Amniotic stem cell (primary cell): ENCODE data around the gene GLUD2.
"Not testable (repeated sequence)": the region's sequence is repeated elsewhere in the genome, so short reads cannot be mapped to it uniquely, and the experiment has no call there.

ENCODE experiments used
- DNase-seq: peaks from one replicate; lab custom pipeline; 2025; lab: John Stamatoyannopoulos, UW

Gene GLUD2

GRCh38 chrX:121047441-121048419 is at the start of gene GLUD2:
Gene GLUD2, plus strand, starts transcription at chrX:121047610. Its CDS starts 75 bp downstream, at chrX:121047685.
- DNase-seq = not testable (repeated sequence)

- DNase-seq = no peak
These were observed 48.0 kb upstream of the GLUD2 start for GRCh38 chrX:120999413-120999812.

- no peak for DNase-seq
These were observed 46.8 kb upstream of the GLUD2 start for GRCh38 chrX:121000589-121000988.

DNA sequence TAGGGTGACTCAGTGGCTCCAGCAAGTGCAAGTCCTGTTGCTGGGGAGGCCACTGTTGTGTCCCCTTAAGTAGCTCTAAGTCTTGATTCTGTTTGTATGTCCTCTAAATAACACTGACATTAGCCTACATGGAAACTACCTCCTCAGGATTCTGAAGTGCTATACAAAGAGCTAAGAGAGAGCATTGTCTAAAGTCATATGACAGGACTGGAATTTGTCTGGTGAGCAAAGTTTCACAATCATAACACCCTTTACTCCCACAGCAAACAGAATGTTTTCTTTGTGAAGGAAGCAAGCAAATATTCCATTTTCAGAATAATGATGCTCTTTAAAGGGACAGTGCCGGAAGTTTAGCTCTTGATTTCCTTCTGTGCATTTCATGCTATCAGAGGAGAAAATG is 38.5 kb upstream of the GLUD2 start:
- no peak for DNase-seq

- DNase-seq = no peak
These were observed 37.6 kb upstream of the GLUD2 start for GRCh38 chrX:121009764-121010163.

- DNase-seq = no peak
These were observed 37.2 kb upstream of the GLUD2 start for GRCh38 chrX:121010218-121010617.

DNA sequence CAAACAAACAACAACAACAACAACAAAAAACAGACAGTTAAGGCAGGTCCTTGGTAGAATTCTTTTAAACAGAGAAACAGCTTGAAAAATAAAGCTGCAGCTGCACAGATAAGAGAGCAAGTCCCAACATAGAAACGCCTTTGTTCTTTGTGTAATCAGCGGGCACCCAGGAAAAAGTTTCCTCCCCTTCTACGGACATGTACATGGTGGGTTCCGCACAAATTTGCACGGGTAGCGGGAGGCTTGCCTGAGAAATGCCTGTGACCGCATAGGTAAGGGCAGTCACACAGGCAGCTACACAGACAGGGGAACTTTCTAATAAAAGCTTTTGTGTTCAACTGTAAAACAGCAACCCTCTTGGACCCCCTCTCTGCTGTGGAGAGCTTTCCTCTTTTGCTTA is 36.2 kb upstream of the GLUD2 start:
- no peak for DNase-seq

DNA sequence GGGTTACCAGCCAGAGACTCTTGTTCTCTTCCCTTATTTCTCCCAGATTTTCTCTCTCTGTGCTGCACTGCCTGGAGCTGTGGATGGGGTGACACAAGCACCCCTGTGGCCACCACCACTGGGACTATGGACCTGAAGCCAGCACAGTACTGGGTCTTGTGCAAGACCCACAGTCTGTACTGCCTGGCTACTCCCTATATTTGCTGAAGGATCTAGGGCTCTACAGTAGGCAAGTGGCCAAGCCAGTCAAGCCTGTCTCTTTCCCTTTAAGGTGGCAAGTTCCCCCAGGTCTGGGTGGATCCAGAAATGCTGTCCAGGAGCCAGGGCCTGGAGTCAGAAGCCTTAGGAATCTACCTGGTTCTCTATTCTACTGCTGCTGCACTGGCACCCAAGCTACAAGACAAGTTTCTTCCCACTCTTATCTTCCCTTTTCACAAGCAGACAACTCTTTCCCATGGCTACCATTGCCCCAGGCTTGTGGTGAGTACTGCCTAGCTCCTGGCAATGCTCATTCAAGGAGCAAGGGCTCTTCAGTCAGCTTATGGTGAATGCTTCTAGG is 33.4 kb upstream of the GLUD2 start:
- DNase-seq = no peak

DNA sequence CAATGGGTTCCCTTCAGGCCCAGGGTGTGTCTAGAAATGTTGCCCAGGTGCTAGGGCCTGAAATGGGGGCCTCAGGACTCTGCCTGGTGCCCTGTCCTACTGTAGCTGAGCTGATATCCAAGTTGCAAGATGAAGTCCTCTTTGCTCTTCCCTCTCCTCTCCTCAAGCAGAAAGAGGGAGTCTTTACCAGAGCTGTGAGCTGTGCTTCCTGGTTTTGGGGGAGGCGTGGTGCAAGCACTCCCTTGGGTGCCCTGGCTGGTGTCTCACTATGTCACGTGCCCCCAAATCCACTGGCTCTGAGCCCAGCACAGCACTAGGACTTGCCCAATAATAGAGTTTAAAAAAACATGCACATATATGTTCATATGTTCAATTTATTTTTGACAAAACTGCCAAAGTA is 32.6 kb upstream of the GLUD2 start:
- DNase-seq = no peak

DNA sequence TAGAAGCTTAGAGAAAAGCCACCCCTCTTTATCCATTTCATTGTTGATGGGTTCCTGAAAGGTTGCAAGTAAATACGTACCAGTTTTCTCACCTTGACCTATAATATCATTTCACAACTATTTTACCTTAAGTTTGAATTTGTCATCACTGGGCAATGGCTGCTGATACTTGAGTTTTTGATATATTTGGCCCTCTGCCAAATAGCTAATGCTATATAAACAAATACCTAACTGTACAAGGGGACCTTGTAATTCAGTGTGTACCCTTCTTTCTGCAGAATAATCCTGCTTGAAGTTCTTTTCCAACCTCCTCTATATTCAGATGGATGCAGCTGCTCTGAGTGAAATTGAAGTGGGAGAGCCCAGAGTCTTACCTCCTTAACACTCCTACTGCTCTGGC is 19.0 kb upstream of the GLUD2 start:
- DNase-seq = no peak

DNA sequence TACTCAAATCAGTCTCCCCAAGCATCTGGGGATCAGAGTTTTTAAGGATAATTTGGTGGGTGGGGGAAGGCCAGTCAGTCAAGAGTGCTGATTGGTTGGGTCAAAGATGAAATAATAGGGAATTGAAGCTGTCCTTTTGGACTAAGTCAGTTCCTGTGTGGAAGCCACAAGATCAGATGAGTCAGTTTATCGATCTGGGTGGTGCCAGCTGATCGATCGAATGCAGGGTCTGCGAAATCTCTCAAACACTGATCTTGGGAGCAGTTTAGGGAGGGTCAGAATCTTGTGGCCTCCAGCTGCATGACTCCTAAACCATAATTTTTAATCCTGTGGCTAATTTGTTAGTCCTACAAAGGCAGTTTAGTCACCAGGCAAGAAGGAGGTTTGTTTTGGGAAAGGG is 17.3 kb upstream of the GLUD2 start:
- no peak for DNase-seq

GRCh38 chrX:121032531-121032930 is 14.9 kb upstream of the GLUD2 start:
- no peak for DNase-seq

DNA sequence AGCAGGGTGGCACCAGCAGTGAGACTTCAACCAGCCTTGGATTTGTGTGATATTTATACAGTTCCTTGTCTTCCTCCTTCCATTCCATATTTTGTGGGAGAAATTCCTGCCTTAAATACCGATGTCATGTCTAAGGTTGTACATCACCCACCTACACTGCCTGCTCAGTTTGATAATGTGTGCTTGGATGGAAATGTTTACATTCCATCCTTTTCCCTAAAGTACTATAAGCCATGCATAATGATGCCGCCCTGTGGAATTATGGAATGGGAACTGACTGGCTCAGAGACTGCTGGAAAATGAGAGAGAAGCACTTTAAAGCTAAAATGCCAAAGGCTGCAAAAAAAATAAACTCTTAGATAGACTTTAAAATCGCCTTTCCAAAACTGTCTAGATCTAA is 11.3 kb upstream of the GLUD2 start:
- no peak for DNase-seq

DNA sequence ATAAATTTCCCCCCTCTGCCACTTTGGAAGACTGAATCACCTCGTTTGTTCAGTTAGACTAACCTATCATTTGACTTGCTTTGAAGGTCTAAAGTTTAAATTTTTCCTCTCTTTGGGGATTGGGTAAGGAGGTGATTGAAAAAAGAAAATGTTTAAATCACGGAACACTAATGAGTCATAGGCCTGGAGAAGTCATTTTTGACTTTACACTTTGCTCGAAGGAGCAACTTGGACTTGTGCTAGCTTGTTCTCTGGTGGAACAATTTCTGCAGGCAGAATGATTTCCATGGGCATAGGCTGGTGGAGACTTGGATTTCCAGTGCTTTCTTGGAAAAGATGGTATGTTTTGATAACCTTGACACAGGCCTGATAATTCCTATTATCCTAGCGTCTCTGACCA is 10.5 kb upstream of the GLUD2 start:
- DNase-seq = no peak

DNA sequence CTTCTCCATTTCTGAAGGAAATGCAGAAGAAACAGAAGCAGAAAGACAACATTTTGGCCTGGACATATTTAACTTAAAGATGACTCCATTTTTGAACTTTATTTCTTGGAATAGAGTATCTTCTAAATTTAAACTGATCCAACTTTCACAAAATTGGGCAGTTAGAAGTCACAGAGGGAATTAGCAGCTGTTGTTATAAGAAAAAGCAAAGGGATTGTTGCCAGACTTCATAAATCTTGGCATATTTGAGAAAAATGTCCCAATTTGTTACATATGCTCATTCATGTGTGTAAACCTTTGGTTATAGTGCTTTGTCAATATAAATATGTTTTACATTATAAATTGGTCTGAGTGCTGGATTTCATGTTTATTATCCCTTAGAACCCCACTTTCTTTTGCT is 3.4 kb downstream of the GLUD2 start:
- no peak for DNase-seq

GRCh38 chrX:121052122-121052521 is 4.7 kb downstream of the GLUD2 start:
- no peak for DNase-seq

GRCh38 chrX:121062289-121062688 is 14.9 kb downstream of the GLUD2 start:
- no peak for DNase-seq

DNA sequence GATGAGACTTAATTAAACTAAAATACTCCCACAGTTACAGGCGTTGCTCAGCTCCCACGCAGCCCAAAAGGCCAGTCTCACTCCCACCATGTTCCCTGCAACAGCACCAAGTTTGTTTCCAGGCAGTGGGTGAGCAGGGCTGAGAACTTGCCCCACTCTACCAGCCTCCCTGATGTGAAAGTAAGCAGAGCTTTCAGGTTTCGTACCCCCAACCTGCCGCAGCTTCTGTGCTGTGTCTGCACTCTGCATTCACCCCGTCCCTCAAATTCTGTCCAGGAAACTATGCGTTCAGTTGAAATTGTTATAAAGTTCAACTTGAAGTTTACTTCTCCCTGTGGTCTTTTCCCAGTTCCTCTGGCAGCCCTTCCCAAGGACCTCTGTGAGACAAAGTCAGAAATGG is 17.2 kb downstream of the GLUD2 start:
- DNase-seq = no peak

DNA sequence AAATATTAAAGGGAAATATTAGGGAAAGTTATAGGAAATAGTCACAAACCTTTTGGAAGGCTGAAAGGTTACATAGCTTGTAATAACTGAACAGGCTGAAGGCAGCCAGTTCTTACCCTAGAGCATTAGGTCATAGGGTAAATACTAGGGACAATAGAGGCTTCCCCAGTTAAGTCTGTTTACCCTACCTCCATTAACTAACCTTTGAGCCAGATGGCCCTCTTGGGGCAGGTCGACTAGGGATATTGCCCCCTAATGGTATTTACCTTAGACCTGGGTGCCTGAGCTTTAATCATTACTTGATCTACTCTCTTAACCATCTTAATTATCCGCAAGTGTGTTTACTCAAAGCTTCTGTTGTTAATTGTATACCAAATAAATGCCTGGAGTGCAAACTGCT is 36.8 kb downstream of the GLUD2 start:
- DNase-seq = not testable (repeated sequence)

GRCh38 chrX:121084903-121085611 is 37.6 kb downstream of the GLUD2 start:
- no peak for DNase-seq

- no peak for DNase-seq
These were observed 38.2 kb downstream of the GLUD2 start for GRCh38 chrX:121085612-121086010.

DNA sequence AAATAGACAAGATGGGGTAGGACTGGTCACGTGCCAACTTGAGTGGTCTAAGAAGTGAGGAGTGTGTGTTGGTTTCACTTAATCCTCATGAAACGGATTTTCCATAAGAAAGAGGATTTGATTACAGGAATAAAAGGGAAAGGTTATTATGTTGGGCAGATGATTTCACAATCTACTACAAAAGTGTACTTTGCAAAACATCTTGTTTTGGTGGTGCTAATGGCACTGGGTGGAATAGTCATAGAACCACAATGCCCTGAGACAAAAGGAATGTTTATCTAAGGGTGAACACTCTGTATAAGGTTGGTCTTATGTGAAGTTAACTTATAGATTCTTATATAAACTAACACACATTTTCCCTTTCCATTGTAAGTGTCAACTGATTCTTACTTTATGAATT is 45.6 kb downstream of the GLUD2 start:
- DNase-seq = no peak
